Measurements from ENCODE around the gene PHOSPHO2. TPM values are rescaled to one million over a fixed set of nuclear protein-coding genes. Genes with fewer than 3 reads are reported as not detected.
A peak's percentile ranks its signal among the peaks of the same experiment; 100 is the strongest.
"Not testable (repeated sequence)": the region's sequence is repeated elsewhere in the genome, so short reads cannot be mapped to it uniquely, and the experiment has no call there.

Gene PHOSPHO2
- total and polyA plus RNA-seq, 9 of the 15 experiments (the other 6 are each of a cell fraction or from before 2014, with no cell fraction given), result 7.8 to 19.1 (median 11.7) TPM

- Histone ChIP-seq H3K36me3 (ENCODE audit: control insufficient read depth, insufficient read depth, low read length) (peaks cover 33% of the 10 kb centered on the region), H3K27me3 (ENCODE audit: control insufficient read depth in 2 of 2, insufficient read depth in 2 of 2, low read length in 2 of 2) (no peaks in the 10 kb centered on the region), H3K4me1 (replicated peaks in 1 of 2; ENCODE audit: control insufficient read depth in 2 of 2, insufficient read depth in 2 of 2, low read length in 2 of 2) (peaks cover 9 to 14% of the 10 kb centered on the region in 2 experiments), H3K9me3 (replicated peaks; ENCODE audit: control insufficient read depth, insufficient read depth, low read depth, low read length) (peaks cover under 1% of the 10 kb centered on the region; the same call in 1 of the 2 replicates), H4K20me1 (replicated peaks; ENCODE audit: control insufficient read depth, insufficient read depth, low read length) (no peaks in the 10 kb centered on the region), H3K79me2 (ENCODE audit: control insufficient read depth, insufficient read depth, low read length) (peaks cover 15% of the 10 kb centered on the region), H3K4me3 (no peak overlapping the region), H3K27ac (ENCODE audit: extremely low read depth, low read depth, low read length) (no peak overlapping the region; the same call in 2 of the 3 replicates), H3K4me2 (ENCODE audit: insufficient read depth, low read length) (no peak overlapping the region), H3K9ac (ENCODE audit: insufficient read depth in 1 of 2, low read depth in 2 of 2, low read length in 2 of 2) (no peak overlapping the region), H3K9me1 (ENCODE audit: control insufficient read depth, insufficient read depth, low read length) (no peaks in the 10 kb centered on the region), H2AFZ (ENCODE audit: low read depth, low read length) (no peak overlapping the region)
- TF ChIP-seq FOXP1 (CRISPR knock-in tag; IDR thresholded peaks at IDR 0.05) (no peak), CHD1 (IDR thresholded peaks at IDR 0.05; ENCODE audit: low read length) (no peak)
- ChIA-PET POLR2A (interaction anchor here (0.7 to 5.3 kb wide), 6 partner anchors 9 to 761 kb away, joined by 3 to 45 read pairs (median 4); no protein-coding TSS in a partner anchor), CTCF (ENCODE audit: low intra/inter-chr PET ratio) (no interaction called here)
- intact Hi-C loops (cut with micrococcal nuclease), result no loop called here
- BruUV-seq (replicated peaks), result no TSS peak
- FAIRE-seq (no peak), ATAC-seq (no peak), DNase-seq (ENCODE audit: extremely low read depth in 1 of 4, low spot score in 3 of 4) (no peak)
- in situ Hi-C loops (cut with MboI), result no loop called here
Observed at GRCh38 chr2:169696381-169696780, 2.1 kb downstream of the PHOSPHO2 start.

- H2AFZ ChIP-seq (ENCODE audit: low read depth, low read length); FAIRE-seq; H3K4me2 ChIP-seq (ENCODE audit: insufficient read depth, low read length); CTCF ChIA-PET (ENCODE audit: low intra/inter-chr PET ratio); H3K9ac ChIP-seq (ENCODE audit: insufficient read depth in 1 of 2, low read depth in 2 of 2, low read length in 2 of 2); intact Hi-C loops (cut with micrococcal nuclease); H3K27me3 ChIP-seq (ENCODE audit: control insufficient read depth in 2 of 2, insufficient read depth in 2 of 2, low read length in 2 of 2); H3K9me1 ChIP-seq (ENCODE audit: control insufficient read depth, insufficient read depth, low read length); in situ Hi-C loops (cut with MboI); DNase-seq (ENCODE audit: extremely low read depth in 1 of 4, low spot score in 3 of 4); H3K4me3 ChIP-seq; H4K20me1 ChIP-seq (replicated peaks; ENCODE audit: control insufficient read depth, insufficient read depth, low read length); ATAC-seq; H3K4me1 ChIP-seq (replicated peaks in 1 of 2; ENCODE audit: control insufficient read depth in 2 of 2, insufficient read depth in 2 of 2, low read length in 2 of 2); H3K9me3 ChIP-seq (replicated peaks; ENCODE audit: control insufficient read depth, insufficient read depth, low read depth, low read length); H3K27ac ChIP-seq (ENCODE audit: extremely low read depth, low read depth, low read length); BruUV-seq (replicated peaks): not testable (repeated sequence)
- Histone ChIP-seq H3K79me2 (ENCODE audit: control insufficient read depth, insufficient read depth, low read length) (peaks cover 15% of the 10 kb centered on the region), H3K36me3 (ENCODE audit: control insufficient read depth, insufficient read depth, low read length) (peaks cover 41% of the 10 kb centered on the region)
- peak; percentile 36; the same call in 1 of the 2 replicates for TF ChIP-seq BCOR (IDR thresholded peaks at IDR 0.05)
- peak; percentile 77 for TF ChIP-seq ZNF146 (CRISPR knock-in tag; IDR thresholded peaks at IDR 0.05; ENCODE audit: unreplicated experiment)
- WGBS (ENCODE audit: insufficient coverage, low coverage, missing lambda C conversion rate), result 86% methylated on average over 2 of the region's 2 CpGs
- POLR2A ChIA-PET, result interaction anchor here (0.7 to 1.4 kb wide), 5 partner anchors 12 to 60 kb away, joined by 3 to 8 read pairs (median 4); no protein-coding TSS in a partner anchor
Observed at GRCh38 chr2:169699173-169699572, 4.9 kb downstream of the PHOSPHO2 start.
